ENCODE data around the gene MTIF2.

The MTIF2 gene

GRCh38 chr2:55268907-55269644 lies at the start of gene MTIF2:
MTIF2 (minus strand) TSS chr2:55269231; CDS start chr2:55263858, 5,373 bp downstream.
- peak within 1 kb of the TSS; percentile 96 for H3K4me3 ChIP-seq (ENCODE audit: low read depth, low read length)
- TF ChIP-seq CTCF (IDR thresholded peaks at IDR 0.05; ENCODE audit: insufficient read depth, low read length, missing control alignments) = peak; percentile 18
- ChIA-PET POLR2A (interaction anchor here (0.7 kb wide), 1 partner anchor 15 kb away, joined by 3 read pairs; no protein-coding TSS in a partner anchor), CTCF (interaction anchor here (0.7 to 1.6 kb wide), 4 partner anchors 9 to 369 kb away, joined by 3 to 4 read pairs (median 3); no protein-coding TSS in a partner anchor)
- DNase-seq (ENCODE audit: low read depth, low spot score) = peak; percentile 53

- CTCF ChIA-PET = interaction anchor here (1.4 to 1.5 kb wide), 2 partner anchors 18 to 26 kb away, joined by 3 to 4 read pairs; no protein-coding TSS in a partner anchor
- POLR2A ChIA-PET = no interaction called here
- TF ChIP-seq CTCF (IDR thresholded peaks at IDR 0.05; ENCODE audit: insufficient read depth, low read length, missing control alignments) = no peak
Measured at GRCh38 chr2:55314985-55315384, 46.0 kb upstream of the MTIF2 start.

GRCh38 chr2:55311444-55311870 lies 42.4 kb upstream of the MTIF2 start:
- H3K4me3 ChIP-seq (ENCODE audit: low read depth, low read length) = no peak overlapping the region
- peak; percentile 9 for DNase-seq (ENCODE audit: low read depth, low spot score)
- peak; percentile 30 for TF ChIP-seq CTCF (IDR thresholded peaks at IDR 0.05; ENCODE audit: insufficient read depth, low read length, missing control alignments)
- ChIA-PET POLR2A (no interaction called here), CTCF (interaction anchor here (1.0 to 1.7 kb wide), 3 partner anchors 9 to 197 kb away, joined by 3 to 5 read pairs (median 3); no protein-coding TSS in a partner anchor)

More at GRCh38 chr2:55314985-55315384, 46.0 kb upstream of the MTIF2 start:
- DNase-seq (ENCODE audit: low read depth, low spot score) = no peak
- no peak overlapping the region for H3K4me3 ChIP-seq (ENCODE audit: low read depth, low read length)

- ChIA-PET POLR2A (no interaction called here), CTCF (interaction anchor here (1.2 to 1.3 kb wide), 2 partner anchors 25 to 122 kb away, joined by 3 to 4 read pairs; no protein-coding TSS in a partner anchor)
- peak; percentile 5 for DNase-seq (ENCODE audit: low read depth, low spot score)
- TF ChIP-seq CTCF (IDR thresholded peaks at IDR 0.05; ENCODE audit: insufficient read depth, low read length, missing control alignments) = no peak
- H3K4me3 ChIP-seq (ENCODE audit: low read depth, low read length) = no peak overlapping the region
Measured at GRCh38 chr2:55309446-55309845, 40.4 kb upstream of the MTIF2 start.

- ChIA-PET POLR2A (no interaction called here), CTCF (interaction anchor here (1.5 kb wide), 1 partner anchor 9 kb away, joined by 5 read pairs; no protein-coding TSS in a partner anchor)
- no peak for TF ChIP-seq CTCF (IDR thresholded peaks at IDR 0.05; ENCODE audit: insufficient read depth, low read length, missing control alignments)
- no peak for DNase-seq (ENCODE audit: low read depth, low spot score)
- H3K4me3 ChIP-seq (ENCODE audit: low read depth, low read length) = no peak overlapping the region
Measured at GRCh38 chr2:55302241-55302640, 33.2 kb upstream of the MTIF2 start.

- no peak for TF ChIP-seq CTCF (IDR thresholded peaks at IDR 0.05; ENCODE audit: insufficient read depth, low read length, missing control alignments)
- ChIA-PET POLR2A (no interaction called here), CTCF (no interaction called here)
- H3K4me3 ChIP-seq (ENCODE audit: low read depth, low read length) = no peak overlapping the region
- no peak for DNase-seq (ENCODE audit: low read depth, low spot score)
Measured at GRCh38 chr2:55301277-55301676, 32.2 kb upstream of the MTIF2 start.
